Smooth muscle cell (in vitro differentiated cells): ENCODE measurements around the gene NPAS2. TPM values are rescaled to one million over a fixed set of nuclear protein-coding genes. Genes with fewer than 3 reads are reported as not detected.

Experiments used
- DNase-seq: peaks from one replicate; lab custom pipeline; 2025; ENCODE audit not compliant: unreplicated experiment; lab: John Stamatoyannopoulos, UW
- H2AFZ ChIP-seq: fragments of 200-600 bp; sonication (generic); 2 replicates; pipeline ENCODE4 v1.6.0; 2016; ENCODE audit warnings: antibody characterized with exemption, low read depth, mild to moderate bottlenecking
- H3F3A ChIP-seq: fragments of 200-600 bp; sonication (generic); 2 replicates; pipeline ENCODE4 v1.6.0; 2017; ENCODE audit warnings: antibody characterized with exemption, low read depth
- H3K27ac ChIP-seq: fragments of 200-600 bp; sonication (generic); 2 replicates; pipeline ENCODE4 v1.5.1; 2016; ENCODE audit warnings: low read depth, mild to moderate bottlenecking
- H3K27me3 ChIP-seq: fragments of 200-600 bp; sonication (generic); 2 replicates; pipeline ENCODE4 v1.6.1; 2016; ENCODE audit warnings: low read depth, mild to moderate bottlenecking
- H3K36me3 ChIP-seq: fragments of 200-600 bp; sonication (generic); 2 replicates; pipeline ENCODE4 v1.5.1; 2016; ENCODE audit warnings: low read depth
- H3K4me1 ChIP-seq: fragments of 200-600 bp; sonication (generic); 2 replicates; pipeline ENCODE4 v1.5.1; 2016; ENCODE audit warnings: low read depth
- H3K4me2 ChIP-seq: fragments of 200-600 bp; sonication (generic); 2 replicates; pipeline ENCODE4 v1.6.0; 2016; ENCODE audit warnings: mild to moderate bottlenecking
- H3K4me3 ChIP-seq: fragments of 200-600 bp; sonication (generic); 2 replicates; pipeline ENCODE4 v1.5.1; 2016; ENCODE audit warnings: mild to moderate bottlenecking
- H3K79me2 ChIP-seq: fragments of 200-600 bp; sonication (generic); 2 replicates; pipeline ENCODE4 v1.6.0; 2016; ENCODE audit warnings: low read depth, mild to moderate bottlenecking
- H3K9ac ChIP-seq: fragments of 200-600 bp; sonication (generic); 2 replicates; pipeline ENCODE4 v1.6.0; 2016; ENCODE audit warnings: low read depth
- H3K9me3 ChIP-seq: fragments of 200-600 bp; sonication (generic); replicated peaks from 2 replicates; pipeline ENCODE4 v1.5.1; 2016; ENCODE audit warnings: low read depth
- H4K20me1 ChIP-seq: fragments of 200-600 bp; sonication (generic); 2 replicates; pipeline ENCODE4 v1.6.0; 2016; ENCODE audit warnings: low read depth
- WGBS: methylation state at CpG from one replicate; pipeline ENCODE4 v1.1.7; 2016; ENCODE audit warnings: low lambda C conversion rate; 5-methylcytosine and 5-hydroxymethylcytosine counted together
- polyA plus RNA-seq: library from polyadenylated mRNA; unstranded; fragments of >200 nt; fragmentation: Nextera tagmentation; extraction: Ambion mirVana; gene quantifications from 2 replicates; pipeline ENCODE4 v1.2.1, GENCODE V29; 2016
- total RNA-seq: library from RNA; depleted of rRNA; stranded (reverse); fragments of >200 nt; gene quantifications from 2 replicates; pipeline ENCODE4 v1.2.3, GENCODE V29; 2014
- TF ChIP-seq, protein P1 (sequence below): fragments of 200-600 bp; sonication (generic); IDR thresholded peaks from 2 replicates; pipeline ENCODE4 v1.5.1; 2017; ENCODE audit warnings: borderline replicate concordance, mild to moderate bottlenecking, antibody characterized with exemption; ENCODE audit not compliant: insufficient read depth, poor library complexity, severe bottlenecking

NPAS2 gene
- total and polyA plus RNA-seq, 2 experiments from 2014 or later = 20.2 to 20.7 TPM

GRCh38 chr2:100936972-100937542, 117.1 kb downstream of the NPAS2 start:
- TF ChIP-seq, protein P1, sequence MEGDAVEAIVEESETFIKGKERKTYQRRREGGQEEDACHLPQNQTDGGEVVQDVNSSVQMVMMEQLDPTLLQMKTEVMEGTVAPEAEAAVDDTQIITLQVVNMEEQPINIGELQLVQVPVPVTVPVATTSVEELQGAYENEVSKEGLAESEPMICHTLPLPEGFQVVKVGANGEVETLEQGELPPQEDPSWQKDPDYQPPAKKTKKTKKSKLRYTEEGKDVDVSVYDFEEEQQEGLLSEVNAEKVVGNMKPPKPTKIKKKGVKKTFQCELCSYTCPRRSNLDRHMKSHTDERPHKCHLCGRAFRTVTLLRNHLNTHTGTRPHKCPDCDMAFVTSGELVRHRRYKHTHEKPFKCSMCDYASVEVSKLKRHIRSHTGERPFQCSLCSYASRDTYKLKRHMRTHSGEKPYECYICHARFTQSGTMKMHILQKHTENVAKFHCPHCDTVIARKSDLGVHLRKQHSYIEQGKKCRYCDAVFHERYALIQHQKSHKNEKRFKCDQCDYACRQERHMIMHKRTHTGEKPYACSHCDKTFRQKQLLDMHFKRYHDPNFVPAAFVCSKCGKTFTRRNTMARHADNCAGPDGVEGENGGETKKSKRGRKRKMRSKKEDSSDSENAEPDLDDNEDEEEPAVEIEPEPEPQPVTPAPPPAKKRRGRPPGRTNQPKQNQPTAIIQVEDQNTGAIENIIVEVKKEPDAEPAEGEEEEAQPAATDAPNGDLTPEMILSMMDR = no peak
- H3K4me2 ChIP-seq = no peak overlapping the region
- H3K36me3 ChIP-seq = no peaks in the 10 kb centered on the region
- H3K9me3 ChIP-seq = no peaks in the 10 kb centered on the region
- H2AFZ ChIP-seq = no peak overlapping the region
- H3K4me1 ChIP-seq = no peaks in the 10 kb centered on the region
- H3K27ac ChIP-seq = no peak overlapping the region
- H3K4me3 ChIP-seq = no peak overlapping the region
- 56% methylated on average over 2 of the region's 2 CpGs for WGBS
- no peak for DNase-seq
- no peaks in the 10 kb centered on the region for H4K20me1 ChIP-seq
- no peaks in the 10 kb centered on the region for H3K79me2 ChIP-seq
- no peak overlapping the region for H3K9ac ChIP-seq
- no peaks in the 10 kb centered on the region for H3F3A ChIP-seq
- H3K27me3 ChIP-seq = no peaks in the 10 kb centered on the region

DNA sequence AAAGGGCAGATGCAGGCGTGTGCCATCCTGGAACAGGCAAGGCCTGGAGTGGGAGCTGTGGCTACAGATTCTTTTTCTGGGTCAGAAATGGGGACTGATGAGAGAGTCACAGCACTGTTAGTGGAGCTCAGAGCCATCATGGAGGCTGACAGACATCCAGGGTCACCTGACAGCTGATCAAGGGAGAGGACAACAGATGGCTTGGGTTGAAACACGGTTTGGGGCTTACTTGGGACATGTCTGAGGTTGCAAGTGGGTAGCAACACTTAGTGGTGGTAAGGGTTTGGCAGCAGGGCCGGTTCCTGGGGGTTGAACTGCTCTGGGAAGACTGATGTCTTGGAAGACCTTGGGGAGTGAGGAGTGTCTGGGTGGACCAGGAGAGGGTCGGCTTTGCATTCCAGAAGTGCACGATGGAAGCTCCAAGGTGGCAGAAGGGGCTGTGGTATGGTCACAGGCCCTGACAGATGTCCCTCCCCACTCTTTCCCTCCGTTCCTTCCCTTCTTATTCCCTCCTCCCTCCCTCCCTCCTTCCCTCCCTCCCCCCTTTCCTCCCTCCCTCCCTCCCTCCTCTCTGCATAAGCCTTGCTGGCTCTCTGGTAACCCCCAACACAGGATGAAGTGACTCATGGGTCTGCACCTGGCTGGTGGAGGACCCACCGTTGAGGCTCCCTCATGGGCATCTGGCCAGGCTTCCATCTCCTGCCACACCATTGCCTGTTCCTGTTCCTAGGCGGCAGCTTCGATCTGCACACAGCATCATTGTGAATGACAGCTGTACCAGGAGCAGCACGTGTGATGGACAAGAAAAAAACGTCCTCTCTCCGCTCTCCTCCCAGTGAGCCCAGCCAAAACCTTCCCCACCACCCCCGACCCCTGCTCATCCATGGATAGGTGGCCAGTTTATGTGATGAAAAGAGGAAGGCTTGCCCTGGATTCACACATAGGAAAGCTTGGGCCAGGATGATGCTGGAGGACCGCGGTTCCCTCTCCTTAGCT, 118.4 kb downstream of the NPAS2 start:
- H4K20me1 ChIP-seq = no peaks in the 10 kb centered on the region
- no peaks in the 10 kb centered on the region for H3K9me3 ChIP-seq
- H3K4me2 ChIP-seq = no peak overlapping the region
- no peaks in the 10 kb centered on the region for H3K36me3 ChIP-seq
- H3K9ac ChIP-seq = no peak overlapping the region
- no peaks in the 10 kb centered on the region for H3F3A ChIP-seq
- no peaks in the 10 kb centered on the region for H3K79me2 ChIP-seq
- no peaks in the 10 kb centered on the region for H3K27me3 ChIP-seq
- no peak overlapping the region for H3K27ac ChIP-seq
- no peaks in the 10 kb centered on the region for H3K4me1 ChIP-seq
- H3K4me3 ChIP-seq = no peak overlapping the region
- 87% methylated on average over 14 of the region's 15 CpGs for WGBS
- DNase-seq = no peak
- TF ChIP-seq, protein P1 = no peak
- no peak overlapping the region for H2AFZ ChIP-seq

GRCh38 chr2:100939445-100939844, 119.5 kb downstream of the NPAS2 start:
- no peak for DNase-seq
- H3K9me3 ChIP-seq = no peaks in the 10 kb centered on the region
- TF ChIP-seq, protein P1 = no peak
- 88% methylated on average over 6 of the region's 6 CpGs for WGBS
- H3K9ac ChIP-seq = no peak overlapping the region
- no peak overlapping the region for H2AFZ ChIP-seq
- H3K27me3 ChIP-seq = no peaks in the 10 kb centered on the region
- H3K4me3 ChIP-seq = no peak overlapping the region
- no peaks in the 10 kb centered on the region for H3K4me1 ChIP-seq
- no peaks in the 10 kb centered on the region for H3K79me2 ChIP-seq
- H3K4me2 ChIP-seq = no peak overlapping the region
- H3F3A ChIP-seq = no peaks in the 10 kb centered on the region
- H4K20me1 ChIP-seq = no peaks in the 10 kb centered on the region
- no peaks in the 10 kb centered on the region for H3K36me3 ChIP-seq
- H3K27ac ChIP-seq = no peak overlapping the region
